Common myeloid progenitor, CD34-positive (primary cell): ENCODE results near the gene FHIT.
"Not testable (repeated sequence)": the region's sequence is repeated elsewhere in the genome, so short reads cannot be mapped to it uniquely, and the experiment has no call there.

Source experiments
- CTCF ChIA-PET: fragments of 350-600 bp; sonication (Branson Sonifier 250); formaldehyde crosslinking; loops from one replicate; lab custom pipeline; 2021; ENCODE audit warnings: antibody characterized with exemption; lab: Charles Lee
- POLR2A ChIA-PET: fragments of 350-600 bp; sonication (Branson Sonifier 250); formaldehyde crosslinking; loops from one replicate; lab custom pipeline; 2021; ENCODE audit warnings: antibody characterized with exemption; lab: Charles Lee
- DNase-seq, 3 donors: peaks; one replicate each; pipeline versions ENCODE4 v3.0.0 to v3.0.0-alpha.2; 2013
- H3K27ac ChIP-seq, 2 experiments: 1 replicate in 1 of 2; 2 replicates in 1 of 2; pipeline ENCODE4 v1.7.0; 2013; ENCODE audit warnings: inconsistent platforms in 2 of 2, low read length in 2 of 2, mild to moderate bottlenecking in 2 of 2, low read depth in 1 of 2, moderate library complexity in 1 of 2; ENCODE audit not compliant: severe bottlenecking in 2 of 2, insufficient read depth in 1 of 2, poor library complexity in 1 of 2
- H3K27me3 ChIP-seq, 5 experiments: replicated peaks in 2 of 5; 1 replicate in 3 of 5; 2 replicates in 2 of 5; pipeline versions ENCODE4 v1.6.1 to v1.7.0; 2013; ENCODE audit warnings: low read length in 4 of 5, mild to moderate bottlenecking in 2 of 5, moderate library complexity in 2 of 5, inconsistent platforms in 1 of 5; ENCODE audit not compliant: insufficient read depth in 5 of 5, control insufficient read depth in 4 of 5
- H3K36me3 ChIP-seq, 4 experiments: 1 replicate in 2 of 4; 2 replicates in 2 of 4; pipeline versions ENCODE4 v1.6.1 to v1.7.0; 2013; ENCODE audit warnings: low read length in 3 of 4, control low read depth in 1 of 4, mild to moderate bottlenecking in 1 of 4; ENCODE audit not compliant: control insufficient read depth in 4 of 4, insufficient read depth in 4 of 4
- H3K4me1 ChIP-seq, 4 experiments: 1 replicate in 3 of 4; 2 replicates in 1 of 4; pipeline versions ENCODE4 v1.6.1 to v1.7.1; 2013; ENCODE audit warnings: low read length in 3 of 4, mild to moderate bottlenecking in 3 of 4, control low read depth in 1 of 4, inconsistent platforms in 1 of 4, moderate library complexity in 1 of 4; ENCODE audit not compliant: control insufficient read depth in 4 of 4, insufficient read depth in 4 of 4; ENCODE audit errors: control extremely low read depth in 1 of 4
- H3K4me3 ChIP-seq, 7 experiments: 1 replicate in 4 of 7; 2 replicates in 3 of 7; pipeline versions ENCODE4 v1.5.1 to v1.7.0; 2013; ENCODE audit warnings: mild to moderate bottlenecking in 7 of 7, low read length in 6 of 7, moderate library complexity in 6 of 7, inconsistent platforms in 2 of 7, low read depth in 2 of 7, control low read depth in 1 of 7; ENCODE audit not compliant: insufficient read depth in 4 of 7, control insufficient read depth in 1 of 7; ENCODE audit errors: extremely low read depth in 1 of 7
- H3K9me3 ChIP-seq, 5 experiments: 1 replicate in 4 of 5; 2 replicates in 1 of 5; pipeline versions ENCODE4 v1.6.1 to v1.7.1; 2013; ENCODE audit warnings: low read length in 4 of 5, mild to moderate bottlenecking in 2 of 5, inconsistent platforms in 1 of 5, low read depth in 1 of 5, moderate library complexity in 1 of 5; ENCODE audit not compliant: control insufficient read depth in 4 of 5, insufficient read depth in 2 of 5; ENCODE audit errors: control extremely low read depth in 1 of 5
- WGBS: methylation state at CpG from one replicate; pipeline ENCODE4 v1.1.5; 2013; ENCODE audit not compliant: insufficient coverage; 5-methylcytosine and 5-hydroxymethylcytosine counted together

FHIT gene

DNA sequence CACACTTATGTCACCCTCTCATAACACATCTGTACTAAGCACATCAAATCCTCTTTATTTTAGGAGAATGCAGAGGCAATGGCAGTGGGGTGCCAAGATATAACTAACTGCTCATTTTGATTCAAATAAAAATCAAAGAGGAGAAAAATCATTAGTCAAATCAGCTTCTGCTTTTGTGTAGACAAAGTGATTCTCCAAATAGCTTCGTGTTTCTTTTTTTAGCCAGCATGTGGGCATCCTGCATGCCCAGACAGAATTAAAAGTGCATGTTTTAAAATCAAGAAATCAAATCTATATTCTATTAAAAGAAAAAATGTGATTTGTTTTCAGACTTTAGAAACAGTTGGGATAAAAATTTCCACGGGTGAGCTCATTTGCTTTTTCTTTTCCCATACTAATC is 1440.1 kb downstream of the FHIT start:
- Histone ChIP-seq H3K4me3 (no peak overlapping the region), H3K9me3 (no peaks in the 10 kb centered on the region), H3K27me3 (no peaks in the 10 kb centered on the region), H3K27ac (no peak overlapping the region), H3K4me1 (no peaks in the 10 kb centered on the region), H3K36me3 (no peaks in the 10 kb centered on the region)
- POLR2A ChIA-PET, result no interaction called here
- DNase-seq, result no peak
- WGBS, result no CpG with 5 or more reads among the region's 2 CpGs
- CTCF ChIA-PET, result interaction anchor here (0.9 to 6.1 kb wide), 7 partner anchors 13 to 254 kb away, joined by 3 to 64 read pairs (median 3); no protein-coding TSS in a partner anchor

GRCh38 chr3:59810606-59811005 is 1440.6 kb downstream of the FHIT start:
- ChIA-PET CTCF (interaction anchor here (0.5 to 6.1 kb wide), 16 partner anchors 18 to 1491 kb away, joined by 3 to 64 read pairs (median 3); no protein-coding TSS in a partner anchor), POLR2A (interaction anchor here (1.2 kb wide), 1 partner anchor 235 kb away, joined by 5 read pairs; no protein-coding TSS in a partner anchor)
- Histone ChIP-seq H3K4me1 (no peaks in the 10 kb centered on the region), H3K36me3 (no peaks in the 10 kb centered on the region), H3K27ac (no peak overlapping the region), H3K9me3 (no peaks in the 10 kb centered on the region), H3K4me3 (no peak overlapping the region), H3K27me3 (no peaks in the 10 kb centered on the region)
- WGBS, result no CpG with 5 or more reads among the region's 2 CpGs
- no peak for DNase-seq

GRCh38 chr3:59809710-59810444 is 1441.4 kb downstream of the FHIT start:
- ChIA-PET CTCF (interaction anchor here (0.5 to 6.1 kb wide), 19 partner anchors 9 to 1491 kb away, joined by 3 to 64 read pairs (median 4); no protein-coding TSS in a partner anchor), POLR2A (interaction anchor here (0.6 to 1.2 kb wide), 2 partner anchors 232 to 234 kb away, joined by 3 to 5 read pairs; no protein-coding TSS in a partner anchor)
- H3K36me3 ChIP-seq, result no peaks in the 10 kb centered on the region
- H3K27me3 ChIP-seq, result no peaks in the 10 kb centered on the region
- peak; percentile 30 to 52 (median 51) for DNase-seq
- no peaks in the 10 kb centered on the region for H3K9me3 ChIP-seq
- H3K27ac ChIP-seq, result no peak overlapping the region
- H3K4me1 ChIP-seq, result no peaks in the 10 kb centered on the region
- WGBS, result 84% methylated on average over 6 of the region's 8 CpGs
- H3K4me3 ChIP-seq, result no peak overlapping the region

DNA sequence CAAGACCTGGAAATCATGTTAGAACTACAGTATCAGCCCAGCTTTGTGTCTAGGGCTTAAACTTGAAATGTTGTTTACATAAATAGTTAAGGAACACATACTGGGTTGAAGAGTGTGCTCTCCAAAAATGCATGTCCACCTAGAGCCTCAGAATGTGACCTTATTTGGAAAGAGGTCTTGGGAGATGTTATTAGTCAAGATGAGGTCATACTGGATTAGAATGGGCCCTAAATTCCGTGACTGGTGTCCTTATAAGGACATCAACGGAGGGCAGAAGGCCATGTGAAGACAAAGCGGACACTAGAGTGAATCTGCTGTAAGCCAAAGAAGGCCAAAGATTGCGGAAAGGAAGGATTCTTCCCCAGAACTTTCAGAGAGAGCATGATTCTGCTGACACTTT is 1442.2 kb downstream of the FHIT start:
- POLR2A ChIA-PET, result no interaction called here
- no peak for DNase-seq
- no peaks in the 10 kb centered on the region for H3K4me1 ChIP-seq
- H3K9me3 ChIP-seq, result no peaks in the 10 kb centered on the region
- 67% methylated on average over 3 of the region's 4 CpGs for WGBS
- H3K27ac ChIP-seq, result no peak overlapping the region
- no peak overlapping the region for H3K4me3 ChIP-seq
- CTCF ChIA-PET, result interaction anchor here (0.9 to 6.1 kb wide), 8 partner anchors 8 to 500 kb away, joined by 3 to 64 read pairs (median 4); no protein-coding TSS in a partner anchor
- no peaks in the 10 kb centered on the region for H3K27me3 ChIP-seq
- no peaks in the 10 kb centered on the region for H3K36me3 ChIP-seq

- Histone ChIP-seq H3K4me3 (no peak overlapping the region), H3K4me1 (no peaks in the 10 kb centered on the region), H3K27ac (no peak overlapping the region), H3K9me3 (no peaks in the 10 kb centered on the region), H3K36me3 (no peaks in the 10 kb centered on the region), H3K27me3 (no peaks in the 10 kb centered on the region)
- WGBS, result 96% methylated on average over 5 of the region's 7 CpGs
- DNase-seq, result no peak
- ChIA-PET POLR2A (no interaction called here), CTCF (interaction anchor here (0.7 to 6.1 kb wide), 6 partner anchors 8 to 495 kb away, joined by 3 to 64 read pairs (median 3); no protein-coding TSS in a partner anchor)
These were observed 1442.8 kb downstream of the FHIT start for GRCh38 chr3:59808446-59808845.

DNA sequence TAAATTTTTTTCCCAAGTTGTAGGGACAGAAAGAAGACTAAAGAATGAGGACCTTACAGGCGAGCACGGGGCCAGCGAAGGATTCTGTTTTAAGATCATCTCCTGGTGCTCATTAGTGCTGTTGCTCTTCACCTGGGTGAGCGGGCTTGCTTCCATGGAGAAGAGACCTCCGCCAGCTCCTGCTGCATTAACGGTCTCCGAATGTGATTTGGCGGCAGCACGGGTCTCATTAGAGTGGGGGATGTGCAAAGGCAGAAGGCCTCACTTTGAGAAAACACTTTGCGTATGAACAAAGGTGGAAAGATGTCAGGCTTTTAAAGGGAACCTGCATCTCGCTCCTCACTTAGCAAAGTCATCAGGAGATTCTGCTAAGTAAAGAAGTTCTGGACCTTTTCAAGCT is 1448.0 kb downstream of the FHIT start:
- DNase-seq, result no peak
- Histone ChIP-seq H3K4me3 (no peak overlapping the region), H3K27ac (no peak overlapping the region), H3K36me3 (no peaks in the 10 kb centered on the region), H3K27me3 (no peaks in the 10 kb centered on the region), H3K4me1 (peaks cover 0 to 5% (median 2%) of the 10 kb centered on the region in 4 experiments), H3K9me3 (no peaks in the 10 kb centered on the region)
- POLR2A ChIA-PET, result no interaction called here
- CTCF ChIA-PET, result interaction anchor here (1.0 kb wide), 1 partner anchor 10 kb away, joined by 3 read pairs; no protein-coding TSS in a partner anchor
- 98% methylated on average over 11 of the region's 11 CpGs for WGBS

DNA sequence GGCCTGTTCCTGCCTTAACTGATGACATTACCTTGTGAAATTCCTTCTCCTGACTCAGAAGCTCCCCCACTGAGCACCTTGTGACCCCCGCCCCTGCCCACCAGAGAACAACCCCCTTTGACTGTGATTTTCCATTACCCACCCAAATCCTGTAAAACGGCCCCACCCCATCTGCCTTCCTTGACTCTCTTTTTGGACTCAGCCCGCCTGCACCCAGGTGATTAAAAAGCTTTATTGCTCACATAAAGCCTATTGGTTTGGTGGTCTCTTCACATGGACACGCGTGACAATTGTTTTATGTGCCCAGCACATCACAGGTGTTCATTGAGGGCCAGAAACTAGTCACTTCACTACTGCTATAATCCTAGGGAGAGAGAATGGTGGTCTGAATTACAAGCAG is 1448.8 kb downstream of the FHIT start:
- H3K27me3 ChIP-seq, DNase-seq, H3K36me3 ChIP-seq, H3K4me1 ChIP-seq, H3K4me3 ChIP-seq, H3K27ac ChIP-seq, POLR2A ChIA-PET, H3K9me3 ChIP-seq: not testable (repeated sequence)
- WGBS, result 100% methylated on average over 4 of the region's 5 CpGs
- CTCF ChIA-PET, result interaction anchor here (1.0 kb wide), 1 partner anchor 11 kb away, joined by 3 read pairs; no protein-coding TSS in a partner anchor
